22Rv1 (cell line): ENCODE measurements around the gene GDPGP1.
"Not testable (repeated sequence)": the region's sequence is repeated elsewhere in the genome, so short reads cannot be mapped to it uniquely, and the experiment has no call there.

Experiments
- H3K27ac ChIP-seq: fragments of 450-650 bp; 2 replicates; pipeline ENCODE4 v1.5.1; 2017
- ZFX ChIP-seq: fragments of 450-650 bp; IDR thresholded peaks from 2 replicates; pipeline ENCODE4 v1.6.1; 2017; ENCODE audit warnings: antibody characterized with exemption, borderline replicate concordance
- TF ChIP-seq, protein P1 (sequence below): fragments of 450-650 bp; IDR thresholded peaks from 2 replicates; pipeline ENCODE4 v1.5.1; 2017; ENCODE audit warnings: mild to moderate bottlenecking

The GDPGP1 gene

DNA sequence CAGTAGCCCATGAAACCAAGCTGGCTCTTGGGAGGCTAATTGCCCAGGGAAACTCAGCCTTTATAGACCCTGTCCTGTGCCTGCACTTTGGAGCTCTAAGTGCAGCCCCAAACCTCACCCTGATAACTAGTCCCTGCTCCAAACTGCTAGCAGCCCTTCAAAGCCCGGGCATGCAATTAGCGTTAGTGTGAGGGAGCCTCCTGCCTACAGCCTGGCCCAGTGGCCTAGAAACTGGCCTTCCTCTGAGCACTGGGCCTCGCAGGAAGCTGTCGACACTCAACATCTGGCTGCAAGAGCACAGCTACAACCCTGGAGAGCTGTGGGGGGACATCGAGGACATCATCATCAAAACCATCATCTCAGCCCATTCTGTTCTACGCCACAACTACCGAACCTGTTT lies 23.8 kb downstream of the GDPGP1 start:
- H3K27ac ChIP-seq: no peak overlapping the region
- TF ChIP-seq ZFX: no peak
- TF ChIP-seq, protein P1, sequence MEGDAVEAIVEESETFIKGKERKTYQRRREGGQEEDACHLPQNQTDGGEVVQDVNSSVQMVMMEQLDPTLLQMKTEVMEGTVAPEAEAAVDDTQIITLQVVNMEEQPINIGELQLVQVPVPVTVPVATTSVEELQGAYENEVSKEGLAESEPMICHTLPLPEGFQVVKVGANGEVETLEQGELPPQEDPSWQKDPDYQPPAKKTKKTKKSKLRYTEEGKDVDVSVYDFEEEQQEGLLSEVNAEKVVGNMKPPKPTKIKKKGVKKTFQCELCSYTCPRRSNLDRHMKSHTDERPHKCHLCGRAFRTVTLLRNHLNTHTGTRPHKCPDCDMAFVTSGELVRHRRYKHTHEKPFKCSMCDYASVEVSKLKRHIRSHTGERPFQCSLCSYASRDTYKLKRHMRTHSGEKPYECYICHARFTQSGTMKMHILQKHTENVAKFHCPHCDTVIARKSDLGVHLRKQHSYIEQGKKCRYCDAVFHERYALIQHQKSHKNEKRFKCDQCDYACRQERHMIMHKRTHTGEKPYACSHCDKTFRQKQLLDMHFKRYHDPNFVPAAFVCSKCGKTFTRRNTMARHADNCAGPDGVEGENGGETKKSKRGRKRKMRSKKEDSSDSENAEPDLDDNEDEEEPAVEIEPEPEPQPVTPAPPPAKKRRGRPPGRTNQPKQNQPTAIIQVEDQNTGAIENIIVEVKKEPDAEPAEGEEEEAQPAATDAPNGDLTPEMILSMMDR: no peak

DNA sequence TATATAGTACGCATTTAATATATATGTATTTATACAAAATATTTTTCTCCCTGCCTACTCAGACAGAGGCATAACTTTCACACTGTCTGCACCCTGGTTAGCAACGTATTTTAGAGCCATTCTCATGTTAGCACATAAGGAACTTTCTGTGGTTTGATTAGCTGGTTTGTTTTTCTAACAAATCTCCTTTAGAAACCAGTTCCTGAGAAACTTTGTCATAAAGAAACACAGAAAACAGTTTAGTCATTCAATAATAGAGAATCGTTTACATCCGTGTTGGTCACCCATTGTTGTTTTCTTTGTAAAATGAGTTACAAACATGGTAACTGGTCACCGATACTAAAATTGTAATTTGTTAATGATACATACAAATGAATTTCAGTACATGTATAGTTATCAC lies 25.5 kb downstream of the GDPGP1 start:
- TF ChIP-seq ZFX: no peak
- TF ChIP-seq, protein P1: no peak
- no peak overlapping the region for H3K27ac ChIP-seq

DNA sequence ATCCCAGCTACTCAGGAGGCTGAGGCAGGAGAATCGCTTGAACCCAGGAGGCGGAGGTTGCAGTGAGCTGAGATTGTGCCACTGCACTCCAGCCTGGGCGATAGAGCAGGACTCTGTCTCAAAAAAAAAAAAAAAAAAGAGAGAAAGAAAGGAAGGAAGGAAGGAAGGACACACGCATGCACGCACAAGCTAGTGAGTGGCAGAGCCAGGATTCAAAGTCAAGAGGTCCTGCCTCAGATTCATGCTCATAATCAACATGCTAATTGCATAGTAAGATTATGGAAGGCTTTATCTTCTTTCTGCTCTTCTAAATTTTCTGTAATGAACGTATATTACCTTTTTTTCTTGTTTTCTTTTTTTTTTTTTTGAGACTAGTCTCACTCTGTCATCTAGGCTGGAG lies 26.7 kb downstream of the GDPGP1 start:
- H3K27ac ChIP-seq: not testable (repeated sequence)

DNA sequence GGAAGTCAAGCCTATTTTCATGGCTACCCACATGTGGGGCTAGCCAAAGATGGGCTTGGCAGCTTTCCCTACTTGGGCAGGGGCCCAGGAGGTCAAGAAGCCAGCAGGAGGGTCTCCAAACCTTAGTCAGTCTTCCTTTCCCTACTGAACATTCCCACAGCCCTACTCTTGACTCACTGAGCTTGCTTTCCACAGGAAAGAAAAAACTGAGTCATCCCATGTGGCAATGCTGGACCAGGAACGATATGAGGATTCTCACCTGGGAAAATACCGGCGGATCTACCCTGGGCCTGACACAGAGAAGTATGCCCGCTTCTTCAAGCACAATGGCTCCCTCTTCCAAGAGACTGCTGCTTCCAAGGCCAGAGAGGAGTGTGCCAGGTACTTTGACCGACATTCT lies 27.8 kb downstream of the GDPGP1 start:
- no peak overlapping the region for H3K27ac ChIP-seq
- TF ChIP-seq, protein P1: no peak
- no peak for TF ChIP-seq ZFX

DNA sequence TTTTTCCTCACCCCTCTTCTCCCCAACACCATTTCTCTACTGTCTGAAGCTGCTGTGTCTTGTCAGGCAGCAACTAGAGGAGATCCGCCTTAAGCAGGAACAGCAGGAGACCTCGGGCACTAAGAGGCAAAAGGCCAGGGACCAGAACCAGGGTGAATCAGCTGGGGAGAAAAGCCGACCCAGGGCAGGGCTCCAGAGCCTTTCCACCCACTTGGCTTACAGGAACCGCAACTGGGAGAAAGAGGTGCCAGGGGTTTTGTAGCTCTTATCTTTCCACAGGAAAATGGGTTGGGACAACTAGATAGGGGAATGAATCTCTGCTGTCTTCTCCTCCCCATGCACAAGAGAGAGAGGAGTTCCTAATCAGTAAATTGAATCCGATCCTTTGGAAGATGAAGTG lies 28.4 kb downstream of the GDPGP1 start:
- TF ChIP-seq, protein P1: no peak
- no peak for TF ChIP-seq ZFX
- H3K27ac ChIP-seq: no peak overlapping the region

DNA sequence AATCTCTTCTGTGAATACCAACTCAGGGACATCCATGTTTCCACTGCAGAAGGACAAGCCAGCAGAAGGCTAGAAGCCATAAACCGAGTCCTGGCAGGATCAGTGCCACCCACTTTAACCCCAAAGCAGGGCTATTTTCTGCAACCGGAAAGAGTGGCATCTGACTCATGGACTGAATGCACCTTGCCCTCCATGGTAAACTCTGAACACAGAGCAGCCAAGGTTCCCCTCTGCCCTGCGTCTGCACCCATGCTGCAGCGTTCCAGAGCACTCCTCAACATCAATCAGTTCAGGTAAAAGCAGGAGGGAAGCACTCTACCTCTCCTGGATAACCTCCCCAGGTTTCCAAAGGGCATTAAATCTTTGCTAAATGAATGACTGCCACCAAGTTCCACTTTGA lies 30.7 kb downstream of the GDPGP1 start:
- no peak for TF ChIP-seq ZFX
- TF ChIP-seq, protein P1: no peak
- H3K27ac ChIP-seq: peak overlapping the region; percentile 90

DNA sequence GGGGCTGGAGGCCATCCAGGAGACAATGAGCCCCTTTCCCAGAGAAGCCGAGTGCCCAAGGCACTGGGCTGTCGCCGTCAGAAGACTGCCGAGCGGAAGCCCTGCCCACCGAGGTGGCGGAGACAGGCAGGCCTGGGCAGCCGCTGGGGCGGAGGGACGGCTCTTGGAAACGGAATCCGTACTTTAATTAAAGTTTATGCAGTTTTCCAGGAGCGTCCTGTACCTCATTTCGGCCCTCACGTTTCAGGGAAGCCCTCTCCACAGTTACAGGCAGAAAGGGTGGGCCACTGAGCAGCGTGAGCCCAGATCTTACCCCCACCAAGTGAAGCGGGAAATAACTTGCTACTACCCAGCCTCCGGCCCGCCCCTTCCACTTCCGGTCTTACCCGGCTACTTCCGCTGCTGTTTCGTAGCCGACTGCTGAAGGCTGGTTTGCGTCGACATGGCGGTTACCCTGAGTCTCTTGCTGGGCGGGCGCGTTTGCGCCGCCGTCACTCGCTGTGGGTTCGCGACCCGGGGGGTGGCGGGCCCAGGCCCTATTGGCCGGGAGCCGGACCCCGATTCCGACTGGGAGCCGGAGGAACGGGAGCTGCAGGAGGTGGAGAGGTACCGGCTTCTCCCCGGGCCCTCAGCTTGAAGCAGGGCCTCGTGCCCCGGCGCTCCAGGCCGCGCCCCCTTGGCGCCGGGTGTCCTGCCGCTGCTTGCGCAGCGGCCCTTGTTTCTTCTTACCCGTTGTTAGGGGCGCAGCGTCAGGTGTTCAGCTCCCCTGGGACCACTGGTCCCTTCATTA lies 31.5 kb downstream of the GDPGP1 start, which contains the start of gene NGRN:
Gene NGRN, plus strand, starts transcription at position 402 of the 790 bp plus-strand sequence. Its CDS starts 41 bp downstream, at position 443.
- TF ChIP-seq ZFX: no peak
- TF ChIP-seq, protein P1: no peak
- H3K27ac ChIP-seq: peak within 1 kb of the TSS; percentile 90
